Upper lobe of left lung (tissue), 6 donors: ENCODE results near the gene CTNNA1. TPM values are rescaled to one million over a fixed set of nuclear protein-coding genes. Genes with fewer than 3 reads are reported as not detected.
"Not testable (repeated sequence)": the region's sequence is repeated elsewhere in the genome, so short reads cannot be mapped to it uniquely, and the experiment has no call there.

Experiments used
- ATAC-seq, 2 donors: fragments of 200-7000 bp; cut with Tn5 transposase; one replicate each; pipeline ENCODE4 v1.9.1; 2022; ENCODE audit warnings: mild to moderate bottlenecking in 2 of 2, moderate library complexity in 2 of 2; ENCODE audit not compliant: low FRiP score in 2 of 2
- DNase-seq, 2 donors: peaks; one replicate each; pipeline ENCODE4 v3.0.0-alpha.2; 2019 to 2020
- H3K27ac ChIP-seq, 4 donors: fragments of 200-600 bp; sonication (generic); one replicate each; pipeline ENCODE4 v1.5.1; 2016 to 2019
- H3K27me3 ChIP-seq, 4 donors: fragments of 200-600 bp; sonication (generic); one replicate each; pipeline ENCODE4 v1.5.1; 2017 to 2019
- H3K36me3 ChIP-seq, 4 donors: fragments of 200-600 bp; sonication (generic); one replicate each; pipeline ENCODE4 v1.5.1; 2016 to 2019
- H3K4me1 ChIP-seq, 4 donors: fragments of 200-600 bp; sonication (generic); one replicate each; pipeline ENCODE4 v1.5.1; 2018 to 2019
- H3K4me3 ChIP-seq, 4 donors: fragments of 200-600 bp; sonication (generic); one replicate each; pipeline ENCODE4 v1.5.1; 2017 to 2019; ENCODE audit warnings: mild to moderate bottlenecking in 2 of 4, moderate library complexity in 1 of 4
- H3K9me3 ChIP-seq, 4 donors: fragments of 200-600 bp; sonication (generic); one replicate each; pipeline ENCODE4 v1.5.1; 2018 to 2019
- EP300 ChIP-seq, 4 donors: sonication (generic); formaldehyde crosslinking; IDR thresholded peaks; one replicate each; pipeline ENCODE4 v1.5.1; 2017; ENCODE audit warnings: antibody characterized with exemption in 4 of 4, control low read depth in 2 of 4
- POLR2A ChIP-seq, 4 donors: fragments of 450-650 bp; IDR thresholded peaks; one replicate each; pipeline ENCODE4 v1.5.1; 2016 to 2017; ENCODE audit warnings: antibody characterized with exemption in 4 of 4, mild to moderate bottlenecking in 2 of 4
- POLR2AphosphoS5 ChIP-seq, 2 donors: sonication (generic); formaldehyde crosslinking; IDR thresholded peaks; one replicate each; pipeline ENCODE4 v1.5.1; 2017; ENCODE audit warnings: antibody characterized with exemption in 2 of 2
- WGBS, 2 donors: methylation state at CpG; one replicate each; pipeline ENCODE4 v1.1.5; 2017 to 2018; 5-methylcytosine and 5-hydroxymethylcytosine counted together
- total RNA-seq, 6 donors: library from RNA; depleted of rRNA in 4 of 6; stranded (reverse); fragments of >200 nt in 4 of 6; gene quantifications; one replicate each; pipeline versions ENCODE4 v1.1.0 to v1.2.1, GENCODE V29; 2016 to 2021
- TF ChIP-seq, protein P1 (sequence below), 6 experiments: fragments of 450-650 bp in 4 of 6; fragments of 200-600 bp in 2 of 6; sonication (generic) in 2 of 6; IDR thresholded peaks; one replicate each; pipeline ENCODE4 v1.5.1; 2016 to 2019; ENCODE audit warnings: antibody characterized with exemption in 6 of 6
- donor health status: DM: no; HTN: no; CAD: no; lungs with moderate emphysema.
- donor health status: DM: no; HTN: yes; CAD: no; lungs with severe emphysema.

CTNNA1 gene
- total RNA-seq, 6 donors from 2014 or later = 352 to 505 (median 415) TPM

DNA sequence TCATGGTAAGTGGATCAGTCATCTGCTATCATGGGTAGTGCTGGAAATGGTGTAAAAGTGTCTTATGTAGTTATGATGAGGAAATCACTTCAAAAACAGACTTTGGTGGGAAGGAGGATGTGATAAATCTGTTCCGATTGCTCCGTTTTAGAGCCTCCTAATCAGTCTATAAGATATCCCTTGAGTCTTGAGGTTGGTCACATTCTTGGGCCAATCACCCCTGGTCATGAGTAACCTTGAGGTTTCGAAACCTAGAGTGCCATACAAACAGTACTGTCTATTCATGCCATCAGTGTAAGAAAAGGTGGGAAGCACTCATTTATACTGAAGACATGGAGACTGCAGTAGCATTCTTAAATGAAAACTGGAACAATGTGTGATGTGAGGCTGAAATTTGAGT lies 76.1 kb downstream of the CTNNA1 start:
- 89 to 97% methylated on average over 3 of the region's 3 CpGs for WGBS, 2 donors

DNA sequence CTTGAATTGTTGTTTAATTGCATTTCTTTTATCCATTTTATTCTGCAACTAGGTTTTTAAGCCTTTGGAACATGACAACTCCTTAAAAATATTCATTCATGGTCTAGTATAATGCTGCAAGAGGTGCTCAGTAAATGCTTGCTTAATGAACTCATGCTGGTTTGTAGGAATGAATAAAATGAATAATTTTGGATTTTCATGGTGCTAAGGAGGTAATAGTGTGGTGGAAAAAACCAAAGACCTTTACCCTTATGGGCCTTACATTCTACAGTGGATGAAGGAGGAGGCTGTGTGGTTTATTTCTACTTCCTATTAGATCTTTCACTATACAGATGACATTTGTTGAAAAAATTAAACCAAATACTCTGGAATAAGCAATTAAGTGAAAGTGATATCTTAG lies 78.5 kb downstream of the CTNNA1 start:
- no peaks in the 10 kb centered on the region for H3K9me3 ChIP-seq
- ATAC-seq (no peak), DNase-seq (no peak)
- no peak overlapping the region for H3K27ac ChIP-seq
- peaks cover 3 to 29% (median 17%) of the 10 kb centered on the region in 4 donors for H3K36me3 ChIP-seq
- H3K27me3 ChIP-seq = no peaks in the 10 kb centered on the region
- H3K4me1 ChIP-seq = peaks cover 4 to 30% (median 12%) of the 10 kb centered on the region in 4 donors
- no peak overlapping the region for H3K4me3 ChIP-seq
- TF ChIP-seq POLR2AphosphoS5 (IDR thresholded peaks at IDR 0.05) = no peak

More for the DNA sequence above, 76.1 kb downstream of the CTNNA1 start:
- no peak for DNase-seq
- Histone ChIP-seq H3K27me3 (no peaks in the 10 kb centered on the region), H3K4me3 (no peak overlapping the region), H3K4me1 (peaks cover 8 to 19% (median 15%) of the 10 kb centered on the region in 4 donors), H3K27ac (no peak overlapping the region), H3K9me3 (no peaks in the 10 kb centered on the region), H3K36me3 (peaks cover 3 to 49% (median 23%) of the 10 kb centered on the region in 4 donors)
- TF ChIP-seq POLR2AphosphoS5 (IDR thresholded peaks at IDR 0.05) = no peak
- no peak for TF ChIP-seq POLR2A (IDR thresholded peaks at IDR 0.05)
- TF ChIP-seq EP300 (IDR thresholded peaks at IDR 0.05) = no peak
- TF ChIP-seq, protein P1, sequence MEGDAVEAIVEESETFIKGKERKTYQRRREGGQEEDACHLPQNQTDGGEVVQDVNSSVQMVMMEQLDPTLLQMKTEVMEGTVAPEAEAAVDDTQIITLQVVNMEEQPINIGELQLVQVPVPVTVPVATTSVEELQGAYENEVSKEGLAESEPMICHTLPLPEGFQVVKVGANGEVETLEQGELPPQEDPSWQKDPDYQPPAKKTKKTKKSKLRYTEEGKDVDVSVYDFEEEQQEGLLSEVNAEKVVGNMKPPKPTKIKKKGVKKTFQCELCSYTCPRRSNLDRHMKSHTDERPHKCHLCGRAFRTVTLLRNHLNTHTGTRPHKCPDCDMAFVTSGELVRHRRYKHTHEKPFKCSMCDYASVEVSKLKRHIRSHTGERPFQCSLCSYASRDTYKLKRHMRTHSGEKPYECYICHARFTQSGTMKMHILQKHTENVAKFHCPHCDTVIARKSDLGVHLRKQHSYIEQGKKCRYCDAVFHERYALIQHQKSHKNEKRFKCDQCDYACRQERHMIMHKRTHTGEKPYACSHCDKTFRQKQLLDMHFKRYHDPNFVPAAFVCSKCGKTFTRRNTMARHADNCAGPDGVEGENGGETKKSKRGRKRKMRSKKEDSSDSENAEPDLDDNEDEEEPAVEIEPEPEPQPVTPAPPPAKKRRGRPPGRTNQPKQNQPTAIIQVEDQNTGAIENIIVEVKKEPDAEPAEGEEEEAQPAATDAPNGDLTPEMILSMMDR (IDR thresholded peaks at IDR 0.05) = no peak
- ATAC-seq = no peak

DNA sequence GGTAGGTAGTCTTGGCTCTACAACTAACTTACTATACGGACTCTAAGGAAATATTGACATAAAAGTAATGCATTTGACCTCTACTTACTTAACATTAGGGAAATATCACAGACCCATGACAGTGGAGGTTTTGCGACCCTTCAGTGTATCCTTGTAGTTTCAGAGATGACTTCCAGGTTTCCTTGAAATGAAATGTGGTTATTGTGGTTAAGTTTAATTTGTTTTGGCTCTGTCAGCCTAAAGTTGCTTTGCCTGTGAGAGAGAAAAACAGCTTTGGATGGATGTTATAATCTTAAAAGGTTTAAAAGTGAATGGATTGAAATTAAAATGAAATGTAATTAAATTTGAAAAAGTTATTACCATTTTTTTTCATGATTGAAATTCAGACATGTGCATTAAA lies 79.0 kb downstream of the CTNNA1 start:
- no peak overlapping the region for H3K27ac ChIP-seq
- 51 to 60% methylated on average over 2 of the region's 2 CpGs for WGBS, 2 donors
- peaks cover 4 to 30% (median 12%) of the 10 kb centered on the region in 4 donors for H3K4me1 ChIP-seq
- no peak overlapping the region for H3K4me3 ChIP-seq
- H3K9me3 ChIP-seq = no peaks in the 10 kb centered on the region
- peaks cover under 1 to 24% (median 16%) of the 10 kb centered on the region in 4 donors for H3K36me3 ChIP-seq
- ATAC-seq = no peak
- TF ChIP-seq POLR2AphosphoS5 (IDR thresholded peaks at IDR 0.05) (no peak), POLR2A (IDR thresholded peaks at IDR 0.05) (no peak), EP300 (IDR thresholded peaks at IDR 0.05) (no peak)
- TF ChIP-seq, protein P1 (IDR thresholded peaks at IDR 0.05) = no peak
- DNase-seq = no peak
- no peaks in the 10 kb centered on the region for H3K27me3 ChIP-seq

DNA sequence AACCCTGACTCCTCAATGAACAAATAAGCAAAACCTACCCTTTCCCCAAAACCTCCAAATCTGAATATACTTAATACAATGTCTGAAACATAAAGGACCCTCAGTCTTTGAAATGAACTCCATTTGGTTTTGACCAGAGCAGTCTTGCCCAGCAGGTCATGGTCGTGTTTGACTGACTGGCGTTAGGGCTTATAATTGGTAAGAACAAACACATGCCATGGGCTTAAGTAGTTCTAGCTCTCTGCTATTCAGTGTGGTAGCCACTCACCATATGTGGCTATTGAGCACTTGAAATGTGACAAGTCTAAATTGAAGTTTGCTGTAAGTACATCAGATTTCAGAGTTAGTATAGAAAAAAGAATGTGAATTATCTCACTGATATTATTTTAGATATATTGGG lies 79.9 kb downstream of the CTNNA1 start:
- Histone ChIP-seq H3K4me3 (no peak overlapping the region), H3K36me3 (peaks cover 0 to 15% (median 9%) of the 10 kb centered on the region in 4 donors), H3K4me1 (peaks cover 4 to 30% (median 12%) of the 10 kb centered on the region in 4 donors), H3K9me3 (no peaks in the 10 kb centered on the region), H3K27me3 (no peaks in the 10 kb centered on the region), H3K27ac (no peak overlapping the region)
- no peak for ATAC-seq
- WGBS, 2 donors = 70 to 85% methylated on average over 2 of the region's 2 CpGs
- no peak for DNase-seq
- TF ChIP-seq POLR2A (IDR thresholded peaks at IDR 0.05) = no peak
- TF ChIP-seq, protein P1 (IDR thresholded peaks at IDR 0.05) = no peak
- TF ChIP-seq EP300 (IDR thresholded peaks at IDR 0.05) = no peak
- TF ChIP-seq POLR2AphosphoS5 (IDR thresholded peaks at IDR 0.05) = no peak

DNA sequence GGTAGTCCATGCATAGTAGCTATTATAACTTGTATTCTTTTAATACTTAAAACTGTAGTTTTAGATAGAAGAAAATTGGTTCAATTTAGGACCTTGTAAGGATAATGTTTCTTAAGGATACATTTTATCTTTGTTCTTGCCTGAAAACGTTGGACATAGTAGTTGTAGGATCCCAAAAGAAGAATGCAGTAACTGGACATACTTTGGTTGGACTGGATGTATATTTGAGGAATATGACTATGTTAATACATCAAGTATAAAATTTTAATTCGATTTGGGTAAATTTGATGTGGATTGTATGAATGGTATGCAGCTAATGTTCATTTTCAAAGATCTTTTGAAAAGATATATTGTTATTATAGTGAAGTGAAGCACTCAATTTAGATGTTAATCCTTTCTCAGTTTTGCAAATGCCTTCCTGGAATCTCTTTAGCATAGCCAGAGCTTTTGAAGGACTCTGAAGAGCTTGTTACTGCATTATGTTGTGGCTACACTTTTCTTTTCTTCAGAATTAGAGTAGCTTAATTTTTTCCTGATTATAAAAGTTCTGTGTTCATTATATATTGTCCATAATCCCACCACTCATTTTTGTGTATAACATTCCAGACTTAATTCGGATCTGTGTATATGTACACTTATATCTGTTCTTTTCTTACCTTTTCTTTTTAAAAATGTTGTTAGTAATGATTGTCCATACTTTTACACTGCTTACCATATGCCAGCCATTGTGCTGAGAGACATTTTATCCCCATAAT lies 80.7 kb downstream of the CTNNA1 start:
- 39 to 52% methylated on average over 3 of the region's 3 CpGs for WGBS, 2 donors
- no peaks in the 10 kb centered on the region for H3K27me3 ChIP-seq
- TF ChIP-seq POLR2A (IDR thresholded peaks at IDR 0.05) (no peak), EP300 (IDR thresholded peaks at IDR 0.05) (no peak), POLR2AphosphoS5 (IDR thresholded peaks at IDR 0.05) (no peak)
- TF ChIP-seq, protein P1 (IDR thresholded peaks at IDR 0.05) = no peak

DNA sequence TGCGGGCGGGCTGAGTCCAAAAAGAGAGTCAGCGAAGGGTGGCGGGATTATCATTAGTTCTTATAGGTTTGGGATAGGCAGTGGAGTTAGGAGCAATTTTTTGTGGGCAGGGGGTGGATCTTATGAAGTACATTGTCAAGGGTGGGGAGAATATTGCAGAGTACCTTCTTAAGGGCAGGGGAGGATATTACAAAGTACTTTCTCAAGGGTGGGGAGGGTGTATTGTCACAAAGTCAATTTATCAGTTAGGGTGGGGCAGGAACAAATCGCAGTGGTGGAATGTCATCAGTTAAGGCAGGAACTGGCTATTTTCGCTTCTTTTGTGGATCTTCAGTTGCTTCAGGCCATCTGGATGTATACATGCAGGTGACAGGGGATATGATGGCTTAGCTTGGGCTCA lies 81.6 kb downstream of the CTNNA1 start:
- H3K4me1 ChIP-seq = peaks cover 4 to 33% (median 12%) of the 10 kb centered on the region in 4 donors
- WGBS, 2 donors = 84 to 91% methylated on average over 6 of the region's 6 CpGs
- not testable (repeated sequence) for ATAC-seq, H3K36me3 ChIP-seq, H3K9me3 ChIP-seq, H3K27me3 ChIP-seq, DNase-seq, H3K4me3 ChIP-seq
- H3K27ac ChIP-seq = peak overlapping the region in 1 of 4 donors; percentile 22

More for the DNA sequence above, 80.7 kb downstream of the CTNNA1 start:
- Histone ChIP-seq H3K36me3 (peaks cover 0 to 7% (median 1%) of the 10 kb centered on the region in 4 donors), H3K4me3 (no peak overlapping the region), H3K4me1 (peaks cover 4 to 30% (median 12%) of the 10 kb centered on the region in 4 donors), H3K9me3 (no peaks in the 10 kb centered on the region), H3K27ac (peak overlapping the region in 1 of 4 donors; percentile 22)
- DNase-seq = no peak
- no peak for ATAC-seq
